AG10803 (cell line): ENCODE results near the gene STOM.

ENCODE experiments used
- DNase-seq: peaks from one replicate; pipeline ENCODE4 v3.0.0; 2010; ENCODE audit warnings: low read depth
- H3K4me3 ChIP-seq: 2 replicates; pipeline ENCODE4 v1.5.1; 2011; ENCODE audit warnings: mild to moderate bottlenecking, low read length, control low read depth
- CTCF ChIP-seq: conservative IDR thresholded peaks from 2 replicates; pipeline ENCODE4 v1.5.1; 2011; ENCODE audit warnings: mild to moderate bottlenecking, low read length, control low read depth, inconsistent platforms

The STOM gene

GRCh38 chr9:121300283-121301119, 69.5 kb downstream of the STOM start:
- TF ChIP-seq CTCF: no peak
- H3K4me3 ChIP-seq: peak overlapping the region; percentile 34
- no peak for DNase-seq

- DNase-seq: peak; percentile 33
- no peak for TF ChIP-seq CTCF
- peak overlapping the region; percentile 43 for H3K4me3 ChIP-seq
Measured at GRCh38 chr9:121299467-121300282, 70.4 kb downstream of the STOM start.

- TF ChIP-seq CTCF: no peak
- DNase-seq: no peak
- peak overlapping the region; percentile 43 for H3K4me3 ChIP-seq
Measured at GRCh38 chr9:121298689-121299466, 71.2 kb downstream of the STOM start.

- H3K4me3 ChIP-seq: no peak overlapping the region
- no peak for TF ChIP-seq CTCF
- DNase-seq: no peak
Measured at GRCh38 chr9:121298016-121298538, 72.0 kb downstream of the STOM start.

GRCh38 chr9:121297389-121297788, 72.7 kb downstream of the STOM start:
- TF ChIP-seq CTCF: no peak
- DNase-seq: no peak
- H3K4me3 ChIP-seq: no peak overlapping the region

GRCh38 chr9:121296213-121297127, 73.6 kb downstream of the STOM start:
- no peak for DNase-seq
- no peak for TF ChIP-seq CTCF
- no peak overlapping the region for H3K4me3 ChIP-seq
